PC-9 (cell line): Measurements from ENCODE around the gene SPATS2L.

Experiments
- EZH2 ChIP-seq: fragments of 200-600 bp; sonication (generic); IDR thresholded peaks from 2 replicates; pipeline ENCODE4 v1.8.0; 2017; ENCODE audit warnings: antibody characterized with exemption, low read depth
- TF ChIP-seq, protein P1 (sequence below): fragments of 200-600 bp; sonication (generic); conservative IDR thresholded peaks from 2 replicates; pipeline ENCODE4 v1.6.1; 2017; ENCODE audit warnings: mixed run types, antibody characterized with exemption, mild to moderate bottlenecking, moderate library complexity

DNA sequence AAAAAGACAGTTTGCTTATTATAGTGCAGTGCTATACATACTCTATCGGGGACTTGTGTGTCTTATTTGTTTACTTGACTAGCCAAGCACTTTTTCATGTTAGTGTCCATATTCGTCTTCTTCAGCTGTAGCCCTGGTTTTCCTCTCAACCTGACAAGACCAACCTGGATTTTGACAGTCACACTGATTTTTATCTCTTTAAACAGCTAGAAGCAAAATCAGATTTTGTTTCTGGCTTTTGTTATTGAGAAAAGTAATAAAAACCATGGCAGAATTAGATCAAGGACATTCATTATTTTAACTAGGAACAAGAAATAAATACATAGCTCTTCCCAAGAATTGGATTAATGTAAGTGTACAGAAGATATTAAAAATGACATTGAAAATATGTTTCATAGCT, 56.8 kb downstream of the SPATS2L start:
- TF ChIP-seq, protein P1, sequence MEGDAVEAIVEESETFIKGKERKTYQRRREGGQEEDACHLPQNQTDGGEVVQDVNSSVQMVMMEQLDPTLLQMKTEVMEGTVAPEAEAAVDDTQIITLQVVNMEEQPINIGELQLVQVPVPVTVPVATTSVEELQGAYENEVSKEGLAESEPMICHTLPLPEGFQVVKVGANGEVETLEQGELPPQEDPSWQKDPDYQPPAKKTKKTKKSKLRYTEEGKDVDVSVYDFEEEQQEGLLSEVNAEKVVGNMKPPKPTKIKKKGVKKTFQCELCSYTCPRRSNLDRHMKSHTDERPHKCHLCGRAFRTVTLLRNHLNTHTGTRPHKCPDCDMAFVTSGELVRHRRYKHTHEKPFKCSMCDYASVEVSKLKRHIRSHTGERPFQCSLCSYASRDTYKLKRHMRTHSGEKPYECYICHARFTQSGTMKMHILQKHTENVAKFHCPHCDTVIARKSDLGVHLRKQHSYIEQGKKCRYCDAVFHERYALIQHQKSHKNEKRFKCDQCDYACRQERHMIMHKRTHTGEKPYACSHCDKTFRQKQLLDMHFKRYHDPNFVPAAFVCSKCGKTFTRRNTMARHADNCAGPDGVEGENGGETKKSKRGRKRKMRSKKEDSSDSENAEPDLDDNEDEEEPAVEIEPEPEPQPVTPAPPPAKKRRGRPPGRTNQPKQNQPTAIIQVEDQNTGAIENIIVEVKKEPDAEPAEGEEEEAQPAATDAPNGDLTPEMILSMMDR, result no peak
- no peak for TF ChIP-seq EZH2
